Measurements from ENCODE around the gene GPR157. TPM values are rescaled to one million over a fixed set of nuclear protein-coding genes. Genes with fewer than 3 reads are reported as not detected.

GPR157 gene
- total and polyA plus RNA-seq, 10 of the 15 experiments (the other 5 are each of a cell fraction or from before 2014, with no cell fraction given) = 0.66 to 15.9 (median 3.1) TPM

- TF ChIP-seq BCL3 (IDR thresholded peaks at IDR 0.05; ENCODE audit: borderline replicate concordance, insufficient read depth, low read depth, low read length, poor library complexity, severe bottlenecking) = peak; percentile 88
- peak; percentile 44 for TF ChIP-seq BMI1 (IDR thresholded peaks at IDR 0.05; ENCODE audit: borderline replicate concordance)
- TF ChIP-seq SKIL (IDR thresholded peaks at IDR 0.05; ENCODE audit: low read depth, poor library complexity, severe bottlenecking) = peak; percentile 99
- peak; percentile 77; the same call in 2 of the 3 replicates for TF ChIP-seq POU2F2 (IDR thresholded peaks at IDR 0.05; ENCODE audit: borderline replicate concordance, low read depth, low read length)
- TF ChIP-seq FOXK2 (IDR thresholded peaks at IDR 0.05) = no peak
- 0 out of 2 replicates have a peak, but pooled peaks have one; percentile 57 for TF ChIP-seq CBX5 (IDR thresholded peaks at IDR 0.05; ENCODE audit: low read depth)
- no peak for TF ChIP-seq USF2 (IDR thresholded peaks at IDR 0.05; ENCODE audit: borderline replicate concordance, low read depth, low read length)
- TF ChIP-seq SPI1 (IDR thresholded peaks at IDR 0.05; ENCODE audit: borderline replicate concordance, insufficient read depth, low read depth, low read length) = peak; percentile 100
- TF ChIP-seq BRCA1 (IDR thresholded peaks at IDR 0.05; ENCODE audit: low read depth, low read length) = no peak
- TF ChIP-seq ZNF274 (IDR thresholded peaks at IDR 0.05; ENCODE audit: insufficient read depth, insufficient read length) = no peak
- no peak for TF ChIP-seq IRF3 (IDR thresholded peaks at IDR 0.05)
- TF ChIP-seq ZNF592 (IDR thresholded peaks at IDR 0.05) = no peak
- TF ChIP-seq JUND (IDR thresholded peaks at IDR 0.05; ENCODE audit: low read depth, low read length) = no peak
- TF ChIP-seq ZBTB33 (IDR thresholded peaks at IDR 0.05) = no peak
- no peak for TF ChIP-seq FOS (IDR thresholded peaks at IDR 0.05; ENCODE audit: borderline replicate concordance, extremely low read depth, insufficient read length)
- peak; percentile 54; the same call in 1 of the 2 replicates for TF ChIP-seq ZNF384 (IDR thresholded peaks at IDR 0.05; ENCODE audit: borderline replicate concordance, low read depth, low read length)
Measured at GRCh38 chr1:9069326-9070100, 59.4 kb downstream of the GPR157 start, which contains the start of gene SLC2A5 (continued).
